HEK293 (cell line): ENCODE data around the gene PCYOX1L.

Experiments used
- CTCF ChIA-PET: fragments of 350-600 bp; formaldehyde crosslinking; extraction: SDS; loops from one replicate; lab custom pipeline; 2021; ENCODE audit warnings: antibody characterized with exemption; lab: Yijun Ruan, JAX
- POLR2A ChIA-PET: fragments of 300-600 bp; formaldehyde crosslinking; extraction: SDS; loops from one replicate; lab custom pipeline; 2020; ENCODE audit warnings: antibody characterized with exemption, inconsistent platforms; lab: Yijun Ruan, JAX
- H3K27ac ChIP-seq: fragments of 200-500 bp; sonication (Bioruptor generic); 2 replicates; pipeline ENCODE4 v1.5.1; 2014; ENCODE audit warnings: low read depth, low read length, control low read depth, inconsistent platforms; ENCODE audit errors: extremely low read depth
- H3K36me3 ChIP-seq, 2 experiments: fragments of 200-500 bp in 1 of 2; sonication (Bioruptor generic) in 1 of 2; 1 replicate in 1 of 2; 2 replicates in 1 of 2; pipeline ENCODE4 v1.5.1; 2014 to 2017; ENCODE audit warnings: inconsistent platforms in 2 of 2, low read length in 2 of 2; ENCODE audit not compliant: control insufficient read depth in 2 of 2, insufficient read depth in 1 of 2
- H3K4me1 ChIP-seq: fragments of 200-500 bp; sonication (Bioruptor generic); 2 replicates; pipeline ENCODE4 v1.5.1; 2014; ENCODE audit warnings: mild to moderate bottlenecking, low read length, inconsistent platforms; ENCODE audit not compliant: control insufficient read depth, insufficient read depth
- H3K4me3 ChIP-seq: 2 replicates; pipeline ENCODE4 v1.5.1; 2011; ENCODE audit warnings: low read depth, mild to moderate bottlenecking, control low read depth, low read length, moderate library complexity
- H3K9me3 ChIP-seq: fragments of 200-500 bp; sonication (Bioruptor generic); 2 replicates; pipeline ENCODE4 v1.5.1; 2014; ENCODE audit warnings: low read depth, low read length, inconsistent platforms; ENCODE audit not compliant: control insufficient read depth, insufficient read depth
- IKZF3 ChIP-seq: fragments of 450-650 bp; IDR thresholded peaks from 2 replicates; pipeline ENCODE4 v1.5.0; 2018; ENCODE audit warnings: missing biosample characterization, mild to moderate bottlenecking, missing genetic modification characterization, moderate library complexity
- KLF1 ChIP-seq: fragments of 450-650 bp; formaldehyde crosslinking; IDR thresholded peaks from 2 replicates; pipeline ENCODE4 v1.5.1; 2016; ENCODE audit warnings: missing biosample characterization, missing genetic modification characterization
- SP3 ChIP-seq: fragments of 450-650 bp; formaldehyde crosslinking; IDR thresholded peaks from 2 replicates; pipeline ENCODE4 v1.5.1; 2016; ENCODE audit warnings: missing biosample characterization, missing genetic modification characterization
- YY2 ChIP-seq: fragments of 450-650 bp; formaldehyde crosslinking; IDR thresholded peaks from 2 replicates; pipeline ENCODE4 v1.5.1; 2016; ENCODE audit warnings: missing biosample characterization, missing genetic modification characterization
- ZBTB17 ChIP-seq: fragments of 450-650 bp; formaldehyde crosslinking; IDR thresholded peaks from 2 replicates; pipeline ENCODE4 v1.5.1; 2016; ENCODE audit warnings: missing biosample characterization, missing genetic modification characterization
- ZFP41 ChIP-seq: fragments of 450-650 bp; formaldehyde crosslinking; IDR thresholded peaks from 2 replicates; pipeline ENCODE4 v1.5.1; 2016; ENCODE audit warnings: missing biosample characterization, missing genetic modification characterization, borderline replicate concordance
- ZIC2 ChIP-seq: fragments of 450-650 bp; formaldehyde crosslinking; IDR thresholded peaks from 2 replicates; pipeline ENCODE4 v1.5.1; 2016; ENCODE audit warnings: missing biosample characterization, missing genetic modification characterization
- ZNF10 ChIP-seq: fragments of 450-650 bp; formaldehyde crosslinking; IDR thresholded peaks from 2 replicates; pipeline ENCODE4 v1.5.1; 2017; ENCODE audit warnings: missing biosample characterization, missing genetic modification characterization
- ZNF16 ChIP-seq: fragments of 450-650 bp; formaldehyde crosslinking; IDR thresholded peaks from 2 replicates; pipeline ENCODE4 v1.5.1; 2016; ENCODE audit warnings: low read depth, missing biosample characterization, missing genetic modification characterization
- ZNF175 ChIP-seq: fragments of 450-650 bp; formaldehyde crosslinking; IDR thresholded peaks from 2 replicates; pipeline ENCODE4 v1.5.1; 2016; ENCODE audit warnings: missing biosample characterization, missing genetic modification characterization
- ZNF2 ChIP-seq: fragments of 450-650 bp; formaldehyde crosslinking; IDR thresholded peaks from 2 replicates; pipeline ENCODE4 v1.5.1; 2016; ENCODE audit warnings: missing biosample characterization, missing genetic modification characterization
- ZNF214 ChIP-seq: fragments of 450-650 bp; formaldehyde crosslinking; IDR thresholded peaks from 2 replicates; pipeline ENCODE4 v1.5.1; 2017; ENCODE audit warnings: missing biosample characterization, mild to moderate bottlenecking, missing genetic modification characterization, borderline replicate concordance
- ZNF24 ChIP-seq: fragments of 450-650 bp; formaldehyde crosslinking; IDR thresholded peaks from 2 replicates; pipeline ENCODE4 v1.5.1; 2016; ENCODE audit warnings: missing biosample characterization, missing genetic modification characterization
- ZNF48 ChIP-seq: fragments of 450-650 bp; formaldehyde crosslinking; IDR thresholded peaks from 2 replicates; pipeline ENCODE4 v1.5.1; 2016; ENCODE audit warnings: missing biosample characterization, missing genetic modification characterization
- ZNF510 ChIP-seq: fragments of 450-650 bp; formaldehyde crosslinking; IDR thresholded peaks from 2 replicates; pipeline ENCODE4 v1.5.1; 2018; ENCODE audit warnings: mild to moderate bottlenecking, missing genetic modification characterization, missing biosample characterization; ENCODE audit not compliant: insufficient replicate concordance
- ZNF530 ChIP-seq: fragments of 450-650 bp; formaldehyde crosslinking; IDR thresholded peaks from 2 replicates; pipeline ENCODE4 v1.5.1; 2016; ENCODE audit warnings: low read depth, missing biosample characterization, missing genetic modification characterization
- ZNF548 ChIP-seq: fragments of 450-650 bp; formaldehyde crosslinking; IDR thresholded peaks from 2 replicates; pipeline ENCODE4 v1.5.1; 2016; ENCODE audit warnings: missing biosample characterization, missing genetic modification characterization
- ZNF660 ChIP-seq: fragments of 450-650 bp; IDR thresholded peaks from 2 replicates; pipeline ENCODE4 v1.5.1; 2018; ENCODE audit warnings: missing biosample characterization, mild to moderate bottlenecking, missing genetic modification characterization
- ZNF785 ChIP-seq: fragments of 450-650 bp; formaldehyde crosslinking; IDR thresholded peaks from 2 replicates; pipeline ENCODE4 v1.5.1; 2016; ENCODE audit warnings: missing biosample characterization, missing genetic modification characterization
- ZNF830 ChIP-seq: fragments of 450-650 bp; IDR thresholded peaks from 2 replicates; pipeline ENCODE4 v1.5.0; 2018; ENCODE audit warnings: missing biosample characterization, missing genetic modification characterization, low read depth, mild to moderate bottlenecking, moderate library complexity
- ZNF837 ChIP-seq: fragments of 450-650 bp; formaldehyde crosslinking; IDR thresholded peaks from 2 replicates; pipeline ENCODE4 v1.5.1; 2016; ENCODE audit warnings: missing biosample characterization, missing genetic modification characterization
- ZSCAN16 ChIP-seq: fragments of 450-650 bp; formaldehyde crosslinking; IDR thresholded peaks from 2 replicates; pipeline ENCODE4 v1.5.1; 2016; ENCODE audit warnings: missing biosample characterization, missing genetic modification characterization
- TF ChIP-seq, protein P1 (sequence below): fragments of 450-650 bp; formaldehyde crosslinking; IDR thresholded peaks from 2 replicates; pipeline ENCODE4 v1.5.1; 2016; ENCODE audit warnings: missing biosample characterization, missing genetic modification characterization
- TF ChIP-seq, protein P2 (sequence below): fragments of 450-650 bp; formaldehyde crosslinking; IDR thresholded peaks from 2 replicates; pipeline ENCODE4 v1.5.1; 2016; ENCODE audit warnings: missing biosample characterization, missing genetic modification characterization, borderline replicate concordance
- TF ChIP-seq, protein P3 (sequence below): IDR thresholded peaks from 2 replicates; pipeline ENCODE4 v1.6.1; 2011; ENCODE audit warnings: mild to moderate bottlenecking, low read depth, low read length, borderline replicate concordance
- TF ChIP-seq, protein P4 (sequence below): fragments of 450-650 bp; formaldehyde crosslinking; IDR thresholded peaks from 2 replicates; pipeline ENCODE4 v1.5.1; 2016; ENCODE audit warnings: missing biosample characterization, missing genetic modification characterization

The PCYOX1L gene, protein sequence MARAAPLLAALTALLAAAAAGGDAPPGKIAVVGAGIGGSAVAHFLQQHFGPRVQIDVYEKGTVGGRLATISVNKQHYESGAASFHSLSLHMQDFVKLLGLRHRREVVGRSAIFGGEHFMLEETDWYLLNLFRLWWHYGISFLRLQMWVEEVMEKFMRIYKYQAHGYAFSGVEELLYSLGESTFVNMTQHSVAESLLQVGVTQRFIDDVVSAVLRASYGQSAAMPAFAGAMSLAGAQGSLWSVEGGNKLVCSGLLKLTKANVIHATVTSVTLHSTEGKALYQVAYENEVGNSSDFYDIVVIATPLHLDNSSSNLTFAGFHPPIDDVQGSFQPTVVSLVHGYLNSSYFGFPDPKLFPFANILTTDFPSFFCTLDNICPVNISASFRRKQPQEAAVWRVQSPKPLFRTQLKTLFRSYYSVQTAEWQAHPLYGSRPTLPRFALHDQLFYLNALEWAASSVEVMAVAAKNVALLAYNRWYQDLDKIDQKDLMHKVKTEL

DNA sequence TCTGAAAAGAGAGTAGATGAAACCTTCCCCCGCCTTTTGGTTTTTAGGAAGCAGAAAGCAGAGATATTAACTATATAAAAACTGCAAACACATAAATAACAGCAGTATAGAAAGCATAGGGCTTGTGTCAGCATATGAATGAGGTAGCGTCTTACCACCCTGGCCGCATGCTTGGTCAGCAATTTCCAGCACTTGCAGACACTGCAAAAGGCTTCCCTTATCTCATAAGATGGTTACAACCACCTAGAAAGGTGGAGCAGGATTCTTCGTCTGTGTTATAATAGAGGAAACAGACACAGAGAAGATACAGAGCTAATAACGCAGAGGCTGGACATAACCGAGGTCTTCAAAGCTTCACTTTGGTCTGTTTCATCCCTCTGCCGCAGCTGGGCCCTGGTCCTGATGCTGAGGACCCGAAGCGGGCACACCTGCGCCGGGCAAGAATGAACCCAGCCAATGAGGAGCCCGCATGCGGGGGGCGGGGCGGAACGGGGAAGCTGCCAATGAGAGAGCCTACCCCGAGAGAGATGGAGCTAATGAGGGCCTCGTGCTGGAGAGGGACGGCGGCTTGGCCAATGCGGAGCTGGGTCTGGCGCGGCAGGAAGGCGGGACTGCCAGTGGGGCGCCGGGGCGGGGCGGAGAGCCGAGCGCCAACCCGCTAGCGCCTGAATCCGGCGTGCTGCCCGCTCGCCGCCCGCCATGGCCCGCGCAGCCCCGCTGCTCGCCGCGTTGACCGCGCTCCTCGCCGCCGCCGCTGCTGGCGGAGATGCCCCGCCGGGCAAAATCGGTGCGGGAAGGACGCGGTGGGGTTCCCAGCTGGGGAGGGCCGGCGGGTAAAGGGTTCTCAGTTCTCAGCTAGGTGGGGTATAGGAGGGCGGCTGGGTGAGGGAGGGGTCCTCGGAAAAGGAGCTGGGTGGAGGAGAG is at the start of gene PCYOX1L:
Gene PCYOX1L (plus strand): TSS at position 677 of the 924 bp plus-strand sequence. CDS start 23 bp downstream, at position 700.
- peak within 1 kb of the TSS; percentile 61; the same call in 1 of the 2 replicates for H3K27ac ChIP-seq
- ChIA-PET POLR2A (interaction anchor here (0.6 to 5.6 kb wide), 11 partner anchors 8 to 194 kb away, joined by 3 to 77 read pairs (median 6); partner anchors contain the start of genes CSNK1A1 and GRPEL2), CTCF (interaction anchor here (0.6 to 1.8 kb wide), 11 partner anchors 9 to 216 kb away, joined by 3 to 21 read pairs (median 5); partner anchors contain the start of genes ABLIM3, AFAP1L1 and GRPEL2)
- H3K9me3 ChIP-seq, result no peaks in the 10 kb centered on the region
- H3K4me1 ChIP-seq, result no peaks in the 10 kb centered on the region
- H3K4me3 ChIP-seq, result peak within 1 kb of the TSS; percentile 78
- peaks cover 12 to 34% of the 10 kb centered on the region in 2 experiments for H3K36me3 ChIP-seq
- TF ChIP-seq IKZF3 (tag by site-specific recombination) (no peak), ZNF175 (no peak), ZNF48 (no peak), ZNF510 (tag by site-specific recombination) (no peak), ZFP41 (tag by site-specific recombination) (no peak), ZNF660 (tag by site-specific recombination) (peak; percentile 41), ZNF548 (tag by site-specific recombination) (no peak), ZNF10 (tag by site-specific recombination) (no peak), SP3 (peak; percentile 89), ZNF24 (tag by site-specific recombination) (no peak), ZNF214 (tag by site-specific recombination) (no peak), ZNF830 (tag by site-specific recombination) (no peak), ZNF785 (tag by site-specific recombination) (no peak), YY2 (0 out of 2 replicates have a peak, but pooled peaks have one; percentile 22), ZNF530 (tag by site-specific recombination) (no peak), KLF1 (tag by site-specific recombination) (no peak), ZSCAN16 (tag by site-specific recombination) (no peak), ZIC2 (tag by site-specific recombination) (0 out of 2 replicates have a peak, but pooled peaks have one; percentile 87), ZNF837 (tag by site-specific recombination) (no peak), ZNF16 (tag by site-specific recombination) (no peak), ZNF2 (tag by site-specific recombination) (no peak), ZBTB17 (tag by site-specific recombination) (peak; percentile 71)
- TF ChIP-seq, protein P1, sequence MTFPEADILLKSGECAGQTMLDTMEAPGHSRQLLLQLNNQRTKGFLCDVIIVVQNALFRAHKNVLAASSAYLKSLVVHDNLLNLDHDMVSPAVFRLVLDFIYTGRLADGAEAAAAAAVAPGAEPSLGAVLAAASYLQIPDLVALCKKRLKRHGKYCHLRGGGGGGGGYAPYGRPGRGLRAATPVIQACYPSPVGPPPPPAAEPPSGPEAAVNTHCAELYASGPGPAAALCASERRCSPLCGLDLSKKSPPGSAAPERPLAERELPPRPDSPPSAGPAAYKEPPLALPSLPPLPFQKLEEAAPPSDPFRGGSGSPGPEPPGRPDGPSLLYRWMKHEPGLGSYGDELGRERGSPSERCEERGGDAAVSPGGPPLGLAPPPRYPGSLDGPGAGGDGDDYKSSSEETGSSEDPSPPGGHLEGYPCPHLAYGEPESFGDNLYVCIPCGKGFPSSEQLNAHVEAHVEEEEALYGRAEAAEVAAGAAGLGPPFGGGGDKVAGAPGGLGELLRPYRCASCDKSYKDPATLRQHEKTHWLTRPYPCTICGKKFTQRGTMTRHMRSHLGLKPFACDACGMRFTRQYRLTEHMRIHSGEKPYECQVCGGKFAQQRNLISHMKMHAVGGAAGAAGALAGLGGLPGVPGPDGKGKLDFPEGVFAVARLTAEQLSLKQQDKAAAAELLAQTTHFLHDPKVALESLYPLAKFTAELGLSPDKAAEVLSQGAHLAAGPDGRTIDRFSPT (tag by site-specific recombination), result peak; percentile 85
- TF ChIP-seq, protein P2, sequence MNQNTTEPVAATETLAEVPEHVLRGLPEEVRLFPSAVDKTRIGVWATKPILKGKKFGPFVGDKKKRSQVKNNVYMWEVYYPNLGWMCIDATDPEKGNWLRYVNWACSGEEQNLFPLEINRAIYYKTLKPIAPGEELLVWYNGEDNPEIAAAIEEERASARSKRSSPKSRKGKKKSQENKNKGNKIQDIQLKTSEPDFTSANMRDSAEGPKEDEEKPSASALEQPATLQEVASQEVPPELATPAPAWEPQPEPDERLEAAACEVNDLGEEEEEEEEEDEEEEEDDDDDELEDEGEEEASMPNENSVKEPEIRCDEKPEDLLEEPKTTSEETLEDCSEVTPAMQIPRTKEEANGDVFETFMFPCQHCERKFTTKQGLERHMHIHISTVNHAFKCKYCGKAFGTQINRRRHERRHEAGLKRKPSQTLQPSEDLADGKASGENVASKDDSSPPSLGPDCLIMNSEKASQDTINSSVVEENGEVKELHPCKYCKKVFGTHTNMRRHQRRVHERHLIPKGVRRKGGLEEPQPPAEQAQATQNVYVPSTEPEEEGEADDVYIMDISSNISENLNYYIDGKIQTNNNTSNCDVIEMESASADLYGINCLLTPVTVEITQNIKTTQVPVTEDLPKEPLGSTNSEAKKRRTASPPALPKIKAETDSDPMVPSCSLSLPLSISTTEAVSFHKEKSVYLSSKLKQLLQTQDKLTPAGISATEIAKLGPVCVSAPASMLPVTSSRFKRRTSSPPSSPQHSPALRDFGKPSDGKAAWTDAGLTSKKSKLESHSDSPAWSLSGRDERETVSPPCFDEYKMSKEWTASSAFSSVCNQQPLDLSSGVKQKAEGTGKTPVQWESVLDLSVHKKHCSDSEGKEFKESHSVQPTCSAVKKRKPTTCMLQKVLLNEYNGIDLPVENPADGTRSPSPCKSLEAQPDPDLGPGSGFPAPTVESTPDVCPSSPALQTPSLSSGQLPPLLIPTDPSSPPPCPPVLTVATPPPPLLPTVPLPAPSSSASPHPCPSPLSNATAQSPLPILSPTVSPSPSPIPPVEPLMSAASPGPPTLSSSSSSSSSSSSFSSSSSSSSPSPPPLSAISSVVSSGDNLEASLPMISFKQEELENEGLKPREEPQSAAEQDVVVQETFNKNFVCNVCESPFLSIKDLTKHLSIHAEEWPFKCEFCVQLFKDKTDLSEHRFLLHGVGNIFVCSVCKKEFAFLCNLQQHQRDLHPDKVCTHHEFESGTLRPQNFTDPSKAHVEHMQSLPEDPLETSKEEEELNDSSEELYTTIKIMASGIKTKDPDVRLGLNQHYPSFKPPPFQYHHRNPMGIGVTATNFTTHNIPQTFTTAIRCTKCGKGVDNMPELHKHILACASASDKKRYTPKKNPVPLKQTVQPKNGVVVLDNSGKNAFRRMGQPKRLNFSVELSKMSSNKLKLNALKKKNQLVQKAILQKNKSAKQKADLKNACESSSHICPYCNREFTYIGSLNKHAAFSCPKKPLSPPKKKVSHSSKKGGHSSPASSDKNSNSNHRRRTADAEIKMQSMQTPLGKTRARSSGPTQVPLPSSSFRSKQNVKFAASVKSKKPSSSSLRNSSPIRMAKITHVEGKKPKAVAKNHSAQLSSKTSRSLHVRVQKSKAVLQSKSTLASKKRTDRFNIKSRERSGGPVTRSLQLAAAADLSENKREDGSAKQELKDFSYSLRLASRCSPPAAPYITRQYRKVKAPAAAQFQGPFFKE (tag by site-specific recombination), result no peak
- TF ChIP-seq, protein P3, sequence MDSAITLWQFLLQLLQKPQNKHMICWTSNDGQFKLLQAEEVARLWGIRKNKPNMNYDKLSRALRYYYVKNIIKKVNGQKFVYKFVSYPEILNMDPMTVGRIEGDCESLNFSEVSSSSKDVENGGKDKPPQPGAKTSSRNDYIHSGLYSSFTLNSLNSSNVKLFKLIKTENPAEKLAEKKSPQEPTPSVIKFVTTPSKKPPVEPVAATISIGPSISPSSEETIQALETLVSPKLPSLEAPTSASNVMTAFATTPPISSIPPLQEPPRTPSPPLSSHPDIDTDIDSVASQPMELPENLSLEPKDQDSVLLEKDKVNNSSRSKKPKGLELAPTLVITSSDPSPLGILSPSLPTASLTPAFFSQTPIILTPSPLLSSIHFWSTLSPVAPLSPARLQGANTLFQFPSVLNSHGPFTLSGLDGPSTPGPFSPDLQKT, result no peak
- TF ChIP-seq, protein P4, sequence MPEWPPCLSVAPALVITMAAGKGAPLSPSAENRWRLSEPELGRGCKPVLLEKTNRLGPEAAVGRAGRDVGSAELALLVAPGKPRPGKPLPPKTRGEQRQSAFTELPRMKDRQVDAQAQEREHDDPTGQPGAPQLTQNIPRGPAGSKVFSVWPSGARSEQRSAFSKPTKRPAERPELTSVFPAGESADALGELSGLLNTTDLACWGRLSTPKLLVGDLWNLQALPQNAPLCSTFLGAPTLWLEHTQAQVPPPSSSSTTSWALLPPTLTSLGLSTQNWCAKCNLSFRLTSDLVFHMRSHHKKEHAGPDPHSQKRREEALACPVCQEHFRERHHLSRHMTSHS, result no peak
